CD4-positive, CD25-positive, alpha-beta regulatory T cell (primary cell): ENCODE data around the gene VSIR. TPM values are rescaled to one million over a fixed set of nuclear protein-coding genes. Genes with fewer than 3 reads are reported as not detected.

Experiments
- ATAC-seq, 2 donors: fragments of 150-1000 bp; cut with Tn5 transposase; one replicate each; pipeline ENCODE4 v1.10.0; 2021; ENCODE audit warnings: low read depth in 2 of 2, moderate number of reproducible peaks in 2 of 2, moderate library complexity in 1 of 2
- DNase-seq, 3 donors: peaks; one replicate each; pipeline versions ENCODE4 v3.0.0 to v3.0.0-alpha.2; 2012 to 2022; ENCODE audit warnings: mixed read lengths in 1 of 3
- H3K27ac ChIP-seq: one replicate; pipeline ENCODE4 v1.7.0; 2013; ENCODE audit warnings: mild to moderate bottlenecking, low read length; ENCODE audit not compliant: insufficient read depth, poor library complexity, severe bottlenecking
- H3K27me3 ChIP-seq: one replicate; pipeline ENCODE4 v1.7.0; 2013; ENCODE audit warnings: low read length; ENCODE audit not compliant: control insufficient read depth, insufficient read depth
- H3K36me3 ChIP-seq: one replicate; pipeline ENCODE4 v1.7.0; 2013; ENCODE audit warnings: mild to moderate bottlenecking, low read length, moderate library complexity; ENCODE audit not compliant: control insufficient read depth, insufficient read depth
- H3K4me1 ChIP-seq: 2 replicates; pipeline ENCODE4 v1.7.0; 2013; ENCODE audit warnings: mild to moderate bottlenecking, low read length; ENCODE audit not compliant: insufficient read depth, control insufficient read depth, poor library complexity, severe bottlenecking
- H3K4me3 ChIP-seq: one replicate; pipeline ENCODE4 v1.7.0; 2013; ENCODE audit warnings: low read depth, mild to moderate bottlenecking, low read length, moderate library complexity
- H3K9me3 ChIP-seq, 2 experiments: 1 replicate in 1 of 2; 2 replicates in 1 of 2; pipeline ENCODE4 v1.7.0; 2013; ENCODE audit warnings: low read length in 2 of 2, mild to moderate bottlenecking in 1 of 2, moderate library complexity in 1 of 2; ENCODE audit not compliant: control insufficient read depth in 2 of 2
- H3K27ac Mint-ChIP-seq, 3 donors: one replicate each; pipeline ENCODE4 v1.8.0; 2020 to 2022; ENCODE audit warnings: mild to moderate bottlenecking in 3 of 3, mixed read lengths in 3 of 3, moderate library complexity in 2 of 3
- H3K27me3 Mint-ChIP-seq: one replicate; pipeline ENCODE4 v1.8.0; 2022; ENCODE audit warnings: mild to moderate bottlenecking, mixed read lengths
- H3K36me3 Mint-ChIP-seq: one replicate; pipeline ENCODE4 v1.8.0; 2020; ENCODE audit warnings: mixed read lengths
- H3K4me1 Mint-ChIP-seq, 4 donors: one replicate each; pipeline ENCODE4 v1.8.0; 2020 to 2022; ENCODE audit warnings: mixed read lengths in 4 of 4, mild to moderate bottlenecking in 1 of 4
- H3K4me3 Mint-ChIP-seq, 4 donors: one replicate each; pipeline ENCODE4 v1.8.0; 2020 to 2022; ENCODE audit warnings: mild to moderate bottlenecking in 4 of 4, mixed read lengths in 4 of 4, moderate library complexity in 3 of 4
- H3K9me3 Mint-ChIP-seq, 7 donors: one replicate each; pipeline ENCODE4 v1.8.0; 2020 to 2022; ENCODE audit warnings: mixed read lengths in 7 of 7, mild to moderate bottlenecking in 3 of 7, moderate library complexity in 2 of 7
- polyA plus RNA-seq, 4 donors: library from polyadenylated mRNA; unstranded; fragments of 300-500 nt; fragmentation: Illumina TruSeq; gene quantifications; one replicate each; pipeline ENCODE4 v1.2.3, GENCODE V29; 2021
- total RNA-seq: library from RNA; stranded (reverse); gene quantifications from one replicate; pipeline ENCODE4 v1.2.3, GENCODE V29; 2022

The VSIR gene
- total and polyA plus RNA-seq, 5 donors from 2014 or later, result 167 to 339 (median 258) TPM

DNA sequence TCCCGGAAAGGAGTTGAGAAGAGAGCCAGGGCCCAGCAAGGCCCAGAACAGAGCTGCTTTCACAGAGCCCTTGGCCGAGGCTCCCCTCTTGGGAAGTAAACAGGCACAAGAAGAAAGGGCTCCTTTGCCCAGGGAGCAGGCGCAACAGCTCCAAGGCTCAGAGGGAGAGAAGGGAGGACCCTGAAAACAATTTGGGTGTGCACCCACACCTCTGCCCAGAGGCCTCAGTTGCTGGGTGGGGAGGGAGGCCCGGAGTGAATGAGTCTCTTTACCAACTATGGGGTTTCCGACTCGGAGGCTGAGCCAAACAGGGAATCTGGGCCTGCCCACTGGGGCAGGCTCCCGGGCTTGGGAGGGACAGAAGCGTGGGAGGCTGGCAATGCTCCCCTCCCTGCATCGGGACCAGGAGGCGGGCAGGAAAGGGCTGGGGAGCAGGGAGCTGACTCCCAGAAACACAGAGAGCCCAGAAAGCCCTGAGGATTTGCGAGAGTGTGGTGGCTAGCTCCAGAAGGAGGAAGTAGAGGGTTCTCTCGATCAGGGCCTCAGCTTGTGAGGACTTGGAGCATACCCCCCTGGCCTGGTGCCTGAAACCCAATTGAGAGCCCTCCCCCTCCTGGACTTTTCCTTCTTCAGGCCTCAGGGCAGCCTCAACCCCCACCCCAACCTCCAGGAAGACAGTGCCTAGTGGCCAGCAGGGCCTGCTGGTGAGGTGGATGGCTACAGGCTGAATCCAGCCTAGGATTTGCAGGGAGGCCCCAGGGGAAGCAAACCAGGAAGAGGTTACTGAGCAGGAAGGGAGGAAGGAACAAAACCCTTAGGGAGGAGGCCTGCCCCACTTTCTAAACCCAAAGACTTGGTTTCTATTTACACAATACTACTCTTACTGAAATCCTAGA is 59.9 kb downstream of the VSIR start:
- peak overlapping the region; percentile 100 for H3K27ac Mint-ChIP-seq
- peak overlapping the region; percentile 55 for H3K4me3 ChIP-seq
- peak; percentile 59 to 65 for ATAC-seq
- H3K27me3 ChIP-seq, result no peaks in the 10 kb centered on the region
- peak in 1 of 3 donors; percentile 62 for DNase-seq
- no peaks in the 10 kb centered on the region for H3K9me3 Mint-ChIP-seq
- H3K4me1 ChIP-seq, result peaks cover 57% of the 10 kb centered on the region
- peaks cover 16 to 83% (median 33%) of the 10 kb centered on the region in 4 donors for H3K4me1 Mint-ChIP-seq
- H3K9me3 ChIP-seq, result no peaks in the 10 kb centered on the region
- peak overlapping the region; percentile 81 to 93 (median 87) for H3K4me3 Mint-ChIP-seq
- H3K36me3 ChIP-seq, result no peaks in the 10 kb centered on the region
- H3K27ac ChIP-seq, result peak overlapping the region; percentile 90
- no peaks in the 10 kb centered on the region for H3K36me3 Mint-ChIP-seq
- no peaks in the 10 kb centered on the region for H3K27me3 Mint-ChIP-seq

DNA sequence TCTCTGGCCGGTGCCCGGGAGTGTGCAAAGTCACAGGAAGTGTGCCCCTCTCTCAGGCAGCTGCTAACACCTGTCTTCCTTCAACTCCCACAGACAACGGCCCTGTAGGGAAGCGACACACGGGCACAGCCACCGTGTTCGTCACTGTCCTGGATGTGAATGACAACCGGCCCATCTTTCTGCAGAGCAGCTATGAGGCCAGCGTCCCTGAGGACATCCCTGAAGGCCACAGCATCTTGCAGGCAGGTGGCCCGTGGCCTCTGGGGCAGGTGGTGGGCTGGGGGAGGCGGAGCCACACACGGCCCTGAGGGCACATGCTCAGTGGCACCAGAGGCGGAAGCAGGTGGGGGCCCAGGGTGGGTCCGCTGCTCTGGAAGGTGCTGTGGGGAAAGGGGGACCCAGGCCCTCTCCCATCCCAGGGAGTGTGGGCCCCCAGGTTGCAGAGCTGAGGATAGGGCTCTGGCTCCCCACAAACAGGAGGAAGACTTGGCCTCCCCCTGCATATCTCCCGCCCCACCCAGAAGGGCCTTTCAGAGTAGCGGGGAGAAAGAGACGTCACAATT is 60.7 kb downstream of the VSIR start:
- peak; percentile 54 to 67 for ATAC-seq
- Mint-ChIP-seq H3K4me1 (peaks cover 16 to 88% (median 35%) of the 10 kb centered on the region in 4 donors), H3K36me3 (no peaks in the 10 kb centered on the region), H3K9me3 (no peaks in the 10 kb centered on the region), H3K4me3 (peak overlapping the region; percentile 81 to 93 (median 87)), H3K27me3 (no peaks in the 10 kb centered on the region), H3K27ac (peak overlapping the region; percentile 100)
- no peaks in the 10 kb centered on the region for H3K27me3 ChIP-seq
- H3K36me3 ChIP-seq, result no peaks in the 10 kb centered on the region
- peaks cover 64% of the 10 kb centered on the region for H3K4me1 ChIP-seq
- DNase-seq, result peak in 2 of 3 donors; percentile 63 to 83
- no peaks in the 10 kb centered on the region for H3K9me3 ChIP-seq
- peak overlapping the region; percentile 90 for H3K27ac ChIP-seq
- no peak overlapping the region for H3K4me3 ChIP-seq

GRCh38 chr10:71712170-71712569 is 61.1 kb downstream of the VSIR start:
- DNase-seq (no peak), ATAC-seq (no peak)
- H3K27me3 ChIP-seq, result no peaks in the 10 kb centered on the region
- peaks cover 16 to 87% (median 36%) of the 10 kb centered on the region in 4 donors for H3K4me1 Mint-ChIP-seq
- no peaks in the 10 kb centered on the region for H3K9me3 ChIP-seq
- H3K27ac Mint-ChIP-seq, result peak overlapping the region; percentile 100
- no peak overlapping the region for H3K4me3 ChIP-seq
- peak overlapping the region in 3 of 4 donors; percentile 27 to 69 (median 52) for H3K4me3 Mint-ChIP-seq
- H3K36me3 ChIP-seq, result no peaks in the 10 kb centered on the region
- H3K36me3 Mint-ChIP-seq, result no peaks in the 10 kb centered on the region
- H3K27me3 Mint-ChIP-seq, result no peaks in the 10 kb centered on the region
- H3K27ac ChIP-seq, result peak overlapping the region; percentile 90
- H3K4me1 ChIP-seq, result peaks cover 61% of the 10 kb centered on the region
- no peaks in the 10 kb centered on the region for H3K9me3 Mint-ChIP-seq

DNA sequence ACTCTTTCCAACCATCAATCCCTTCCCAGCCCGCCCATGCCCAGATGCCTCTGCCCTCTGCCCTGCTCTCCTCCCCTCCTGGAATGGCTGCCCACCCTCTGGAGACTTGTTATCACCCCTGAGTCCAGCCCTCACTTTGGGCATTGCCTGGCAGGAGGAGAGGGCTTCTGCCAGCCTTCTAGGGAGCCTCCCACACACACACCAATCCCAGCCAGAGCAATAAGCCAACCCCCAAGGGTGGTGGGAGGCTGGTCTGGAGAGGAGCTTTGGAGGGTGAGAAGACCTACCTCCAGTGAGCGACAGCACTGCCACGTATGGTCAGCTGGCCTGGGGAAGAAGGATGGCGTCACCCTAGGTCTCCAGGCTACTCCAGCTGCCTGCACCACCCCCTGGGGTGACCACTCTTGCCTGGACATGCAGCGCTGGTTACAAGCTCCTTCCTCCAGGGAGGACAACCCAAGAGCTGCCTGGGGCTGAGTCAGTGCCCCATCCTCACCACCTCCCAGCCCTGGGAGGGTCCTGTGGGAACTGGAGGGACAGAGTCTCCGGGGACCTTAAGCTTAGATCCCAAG is 62.2 kb downstream of the VSIR start:
- peak overlapping the region; percentile 100 for H3K27ac Mint-ChIP-seq

DNA sequence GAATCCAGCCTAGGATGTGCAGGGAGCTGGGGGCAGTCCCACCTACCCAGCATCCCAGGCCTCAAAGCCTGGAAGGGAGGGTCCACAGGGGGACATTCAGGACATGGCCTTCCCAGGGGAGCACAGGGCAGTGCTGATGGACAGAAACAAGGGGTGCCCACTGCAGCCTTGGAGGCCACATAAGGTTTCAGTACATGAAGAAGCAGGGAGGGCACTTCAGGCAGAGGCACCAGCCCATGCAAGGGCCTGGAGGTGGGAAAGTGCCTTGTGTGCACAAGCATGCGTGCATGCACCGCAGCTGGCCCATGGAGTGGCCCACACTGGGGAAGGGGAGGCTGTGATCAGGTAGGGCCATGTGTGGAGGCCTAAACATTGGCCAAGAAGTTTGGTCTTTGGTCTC is 62.8 kb downstream of the VSIR start:
- H3K4me3 ChIP-seq, result no peak overlapping the region
- Mint-ChIP-seq H3K9me3 (no peaks in the 10 kb centered on the region), H3K27ac (peak overlapping the region; percentile 60 to 100 (median 100)), H3K36me3 (no peaks in the 10 kb centered on the region), H3K4me1 (peaks cover 14 to 72% (median 30%) of the 10 kb centered on the region in 4 donors), H3K27me3 (no peaks in the 10 kb centered on the region), H3K4me3 (peak overlapping the region in 1 of 4 donors; percentile 48)
- ATAC-seq (no peak), DNase-seq (no peak)
- H3K36me3 ChIP-seq, result no peaks in the 10 kb centered on the region
- no peaks in the 10 kb centered on the region for H3K9me3 ChIP-seq
- peaks cover 47% of the 10 kb centered on the region for H3K4me1 ChIP-seq
- no peak overlapping the region for H3K27ac ChIP-seq
- H3K27me3 ChIP-seq, result no peaks in the 10 kb centered on the region

More for the DNA sequence above, 62.2 kb downstream of the VSIR start:
- H3K4me3 ChIP-seq, result no peak overlapping the region
- H3K27me3 ChIP-seq, result no peaks in the 10 kb centered on the region
- peaks cover 53% of the 10 kb centered on the region for H3K4me1 ChIP-seq
- DNase-seq (no peak), ATAC-seq (no peak)
- no peaks in the 10 kb centered on the region for H3K36me3 Mint-ChIP-seq
- H3K4me3 Mint-ChIP-seq, result no peak overlapping the region
- H3K4me1 Mint-ChIP-seq, result peaks cover 16 to 78% (median 34%) of the 10 kb centered on the region in 4 donors
- no peaks in the 10 kb centered on the region for H3K36me3 ChIP-seq
- no peaks in the 10 kb centered on the region for H3K27me3 Mint-ChIP-seq
- no peaks in the 10 kb centered on the region for H3K9me3 ChIP-seq
- peak overlapping the region; percentile 90 for H3K27ac ChIP-seq
- no peaks in the 10 kb centered on the region for H3K9me3 Mint-ChIP-seq

GRCh38 chr10:71708897-71709882 is 64.1 kb downstream of the VSIR start:
- Mint-ChIP-seq H3K4me1 (peaks cover 8 to 60% (median 25%) of the 10 kb centered on the region in 4 donors), H3K27me3 (no peaks in the 10 kb centered on the region), H3K4me3 (peak overlapping the region in 2 of 4 donors; percentile 2 to 25), H3K27ac (peak overlapping the region; percentile 32 to 80 (median 32)), H3K36me3 (no peaks in the 10 kb centered on the region), H3K9me3 (no peaks in the 10 kb centered on the region)
- DNase-seq, result no peak
- H3K9me3 ChIP-seq, result no peaks in the 10 kb centered on the region
- ATAC-seq, result no peak
- no peaks in the 10 kb centered on the region for H3K27me3 ChIP-seq
- no peak overlapping the region for H3K4me3 ChIP-seq
- peaks cover 34% of the 10 kb centered on the region for H3K4me1 ChIP-seq
- H3K27ac ChIP-seq, result no peak overlapping the region
- no peaks in the 10 kb centered on the region for H3K36me3 ChIP-seq

- Mint-ChIP-seq H3K4me1 (peaks cover 5 to 51% (median 20%) of the 10 kb centered on the region in 4 donors), H3K4me3 (peak overlapping the region in 1 of 4 donors; percentile 25), H3K9me3 (no peaks in the 10 kb centered on the region), H3K27me3 (no peaks in the 10 kb centered on the region), H3K27ac (peak overlapping the region; percentile 59 to 90 (median 82)), H3K36me3 (no peaks in the 10 kb centered on the region)
- Histone ChIP-seq H3K4me3 (no peak overlapping the region), H3K4me1 (peaks cover 25% of the 10 kb centered on the region), H3K27ac (no peak overlapping the region), H3K36me3 (no peaks in the 10 kb centered on the region), H3K27me3 (no peaks in the 10 kb centered on the region), H3K9me3 (no peaks in the 10 kb centered on the region)
- DNase-seq (peak; percentile 30 to 62 (median 56)), ATAC-seq (peak in 1 of 2 donors; percentile 43)
Observed at GRCh38 chr10:71708301-71708703, 65.0 kb downstream of the VSIR start.
